ENCODE data around the gene SYT7. TPM values are rescaled to one million over a fixed set of nuclear protein-coding genes. Genes with fewer than 3 reads are reported as not detected.
A peak's percentile ranks its signal among the peaks of the same experiment; 100 is the strongest.

The SYT7 gene
- total RNA-seq, 4 donors from 2014 or later: 2.1 to 10.0 (median 5.9) TPM

- Histone ChIP-seq H3K27ac (peak overlapping the region in 1 of 2 donors; percentile 71), H3K36me3 (no peaks in the 10 kb centered on the region), H3K4me1 (peaks cover 0 to 8% of the 10 kb centered on the region in 2 donors), H3K9me3 (no peaks in the 10 kb centered on the region), H3K4me3 (no peak overlapping the region), H3K27me3 (no peaks in the 10 kb centered on the region)
- intact Hi-C loops (cut with DNase I; ENCODE audit: low total_unique reads): no loop called here
- DNase-seq: no peak
- TF ChIP-seq, protein P1, sequence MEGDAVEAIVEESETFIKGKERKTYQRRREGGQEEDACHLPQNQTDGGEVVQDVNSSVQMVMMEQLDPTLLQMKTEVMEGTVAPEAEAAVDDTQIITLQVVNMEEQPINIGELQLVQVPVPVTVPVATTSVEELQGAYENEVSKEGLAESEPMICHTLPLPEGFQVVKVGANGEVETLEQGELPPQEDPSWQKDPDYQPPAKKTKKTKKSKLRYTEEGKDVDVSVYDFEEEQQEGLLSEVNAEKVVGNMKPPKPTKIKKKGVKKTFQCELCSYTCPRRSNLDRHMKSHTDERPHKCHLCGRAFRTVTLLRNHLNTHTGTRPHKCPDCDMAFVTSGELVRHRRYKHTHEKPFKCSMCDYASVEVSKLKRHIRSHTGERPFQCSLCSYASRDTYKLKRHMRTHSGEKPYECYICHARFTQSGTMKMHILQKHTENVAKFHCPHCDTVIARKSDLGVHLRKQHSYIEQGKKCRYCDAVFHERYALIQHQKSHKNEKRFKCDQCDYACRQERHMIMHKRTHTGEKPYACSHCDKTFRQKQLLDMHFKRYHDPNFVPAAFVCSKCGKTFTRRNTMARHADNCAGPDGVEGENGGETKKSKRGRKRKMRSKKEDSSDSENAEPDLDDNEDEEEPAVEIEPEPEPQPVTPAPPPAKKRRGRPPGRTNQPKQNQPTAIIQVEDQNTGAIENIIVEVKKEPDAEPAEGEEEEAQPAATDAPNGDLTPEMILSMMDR (IDR thresholded peaks at IDR 0.05): no peak
- TF ChIP-seq POLR2A (IDR thresholded peaks at IDR 0.05): no peak
Observed at GRCh38 chr11:61596542-61596941, 15.7 kb upstream of the SYT7 start.

- H3K36me3 ChIP-seq: no peaks in the 10 kb centered on the region
- H3K4me1 ChIP-seq: peaks cover 0 to 8% of the 10 kb centered on the region in 2 donors
- intact Hi-C loops (cut with DNase I; ENCODE audit: low total_unique reads): no loop called here
- no peaks in the 10 kb centered on the region for H3K27me3 ChIP-seq
- DNase-seq: no peak
- no peak for TF ChIP-seq POLR2A (IDR thresholded peaks at IDR 0.05)
- TF ChIP-seq, protein P1 (IDR thresholded peaks at IDR 0.05): no peak
- H3K27ac ChIP-seq: peak overlapping the region; percentile 42 to 71
- H3K4me3 ChIP-seq: no peak overlapping the region
- no peaks in the 10 kb centered on the region for H3K9me3 ChIP-seq
Observed at GRCh38 chr11:61594907-61595257, 14.0 kb upstream of the SYT7 start.

DNA sequence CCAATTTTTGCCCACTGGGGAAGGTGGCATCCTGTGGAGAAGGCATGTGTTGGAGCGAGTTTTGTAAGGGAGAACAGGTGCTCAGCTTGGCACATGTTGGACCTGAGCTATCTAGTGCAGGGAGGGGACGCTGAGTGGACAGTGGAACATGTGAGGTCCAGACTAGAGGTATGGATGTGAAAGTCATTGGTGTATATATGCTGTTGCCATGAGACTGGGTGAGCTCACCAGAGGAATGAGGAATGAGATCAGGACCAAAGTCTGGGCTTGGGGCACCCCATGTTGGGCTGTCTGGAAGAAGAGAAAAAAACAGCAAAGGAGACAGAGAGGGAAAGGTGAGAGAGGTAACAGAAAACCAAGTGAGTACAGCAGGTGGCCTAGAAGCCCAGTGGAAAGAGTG, 12.3 kb upstream of the SYT7 start:
- H3K36me3 ChIP-seq: no peaks in the 10 kb centered on the region
- DNase-seq: no peak
- H3K27me3 ChIP-seq: no peaks in the 10 kb centered on the region
- no peak overlapping the region for H3K4me3 ChIP-seq
- TF ChIP-seq, protein P1 (IDR thresholded peaks at IDR 0.05): no peak
- no peak for TF ChIP-seq POLR2A (IDR thresholded peaks at IDR 0.05)
- H3K9me3 ChIP-seq: no peaks in the 10 kb centered on the region
- H3K4me1 ChIP-seq: no peaks in the 10 kb centered on the region
- no peak overlapping the region for H3K27ac ChIP-seq
- intact Hi-C loops (cut with DNase I; ENCODE audit: low total_unique reads): no loop called here

DNA sequence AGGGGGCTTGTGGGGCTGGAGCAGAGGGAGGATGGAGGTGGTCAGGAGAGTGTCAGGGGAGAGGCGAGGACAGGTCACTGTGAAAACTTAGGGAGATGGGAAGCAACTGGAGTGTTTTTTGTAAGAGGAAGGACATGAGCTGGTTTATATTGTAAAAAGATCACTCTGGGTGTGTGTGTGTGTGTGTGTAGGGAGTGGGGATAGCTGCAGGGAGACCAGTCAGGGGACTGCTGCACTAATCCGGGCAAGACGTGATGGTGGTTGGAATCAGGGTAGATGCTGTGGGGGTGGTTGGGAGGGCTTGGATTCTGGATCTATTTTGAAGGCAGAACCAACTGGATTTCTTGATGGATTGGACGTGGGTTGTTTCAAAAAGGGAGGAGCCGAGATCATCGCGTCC, 11.3 kb upstream of the SYT7 start:
- DNase-seq: no peak
- intact Hi-C loops (cut with DNase I; ENCODE audit: low total_unique reads): no loop called here
- no peaks in the 10 kb centered on the region for H3K9me3 ChIP-seq
- H3K27ac ChIP-seq: no peak overlapping the region
- no peak overlapping the region for H3K4me3 ChIP-seq
- TF ChIP-seq, protein P1 (IDR thresholded peaks at IDR 0.05): no peak
- TF ChIP-seq POLR2A (IDR thresholded peaks at IDR 0.05): no peak
- H3K36me3 ChIP-seq: no peaks in the 10 kb centered on the region
- no peaks in the 10 kb centered on the region for H3K27me3 ChIP-seq
- no peaks in the 10 kb centered on the region for H3K4me1 ChIP-seq

- Histone ChIP-seq H3K36me3 (no peaks in the 10 kb centered on the region), H3K27ac (no peak overlapping the region), H3K4me1 (no peaks in the 10 kb centered on the region), H3K9me3 (no peaks in the 10 kb centered on the region), H3K4me3 (no peak overlapping the region), H3K27me3 (no peaks in the 10 kb centered on the region)
- no peak for TF ChIP-seq POLR2A (IDR thresholded peaks at IDR 0.05)
- TF ChIP-seq, protein P1 (IDR thresholded peaks at IDR 0.05): no peak
- no peak for DNase-seq
- intact Hi-C loops (cut with DNase I; ENCODE audit: low total_unique reads): no loop called here
Observed at GRCh38 chr11:61589961-61590360, 9.1 kb upstream of the SYT7 start.
